Measurements from ENCODE around the gene ZFP82. TPM values are rescaled to one million over a fixed set of nuclear protein-coding genes. Genes with fewer than 3 reads are reported as not detected.

ZFP82 gene
- total RNA-seq, 1 experiment from 2014 or later, result 0.36 TPM

GRCh38 chr19:36373638-36374156 lies 44.7 kb downstream of the ZFP82 start:
- no peaks in the 10 kb centered on the region for H3K36me3 ChIP-seq (ENCODE audit: low read depth, low read length)
- H3K9me2 ChIP-seq (replicated peaks; ENCODE audit: low read length), result no peaks in the 10 kb centered on the region
- POLR2A ChIA-PET (ENCODE audit: unreplicated experiment), result interaction anchor here (0.5 kb wide), 1 partner anchor 149 kb away, joined by 7 read pairs; no protein-coding TSS in a partner anchor
- H3K9ac ChIP-seq (ENCODE audit: low read length), result no peak overlapping the region
- no peak for DNase-seq
- H3K9me3 ChIP-seq (ENCODE audit: low read length), result no peaks in the 10 kb centered on the region
- H3K4me2 ChIP-seq (ENCODE audit: low read length), result no peak overlapping the region
- no peak for ATAC-seq
- BruUV-seq (replicated peaks), result no TSS peak
- peaks cover 7% of the 10 kb centered on the region; the same call in 1 of the 2 replicates for H3K4me1 ChIP-seq (ENCODE audit: insufficient read depth, low read length)
- CTCF ChIA-PET, result no interaction called here
- H3K27ac ChIP-seq (ENCODE audit: low read length), result no peak overlapping the region
- H3K4me3 ChIP-seq (ENCODE audit: low read length), result no peak overlapping the region
- H2AFZ ChIP-seq (ENCODE audit: low read length), result no peak overlapping the region
- intact Hi-C loops (cut with micrococcal nuclease), result no loop called here
- H3K79me2 ChIP-seq (ENCODE audit: low read length), result no peaks in the 10 kb centered on the region
- no peaks in the 10 kb centered on the region for H3K27me3 ChIP-seq (ENCODE audit: low read length)
- H4K20me1 ChIP-seq (ENCODE audit: low read length), result no peaks in the 10 kb centered on the region
- H3F3A ChIP-seq (ENCODE audit: low read length, unreplicated experiment), result no peaks in the 10 kb centered on the region
- TF ChIP-seq EZH2phosphoT487 (IDR thresholded peaks at IDR 0.05; ENCODE audit: borderline replicate concordance, low read length), result no peak
- no peak for TF ChIP-seq CTCF (conservative IDR thresholded peaks at IDR 0.05; ENCODE audit: low read depth, low read length)
- TF ChIP-seq EZH2 (IDR thresholded peaks at IDR 0.05; ENCODE audit: low read length, unreplicated experiment), result no peak

- no peak for TF ChIP-seq CTCF (conservative IDR thresholded peaks at IDR 0.05; ENCODE audit: low read depth, low read length)
- TF ChIP-seq EZH2 (IDR thresholded peaks at IDR 0.05; ENCODE audit: low read length, unreplicated experiment), result no peak
- no peak for TF ChIP-seq EZH2phosphoT487 (IDR thresholded peaks at IDR 0.05; ENCODE audit: borderline replicate concordance, low read length)
- no TSS peak for BruUV-seq (replicated peaks)
- Histone ChIP-seq H3K79me2 (ENCODE audit: low read length) (no peaks in the 10 kb centered on the region), H2AFZ (ENCODE audit: low read length) (no peak overlapping the region), H3K9me3 (ENCODE audit: low read length) (no peaks in the 10 kb centered on the region), H3K4me2 (ENCODE audit: low read length) (no peak overlapping the region), H3K27ac (ENCODE audit: low read length) (no peak overlapping the region), H3K9me2 (replicated peaks; ENCODE audit: low read length) (no peaks in the 10 kb centered on the region), H3K9ac (ENCODE audit: low read length) (no peak overlapping the region), H3F3A (ENCODE audit: low read length, unreplicated experiment) (no peaks in the 10 kb centered on the region), H3K27me3 (ENCODE audit: low read length) (no peaks in the 10 kb centered on the region), H3K4me1 (ENCODE audit: insufficient read depth, low read length) (no peaks in the 10 kb centered on the region), H3K4me3 (ENCODE audit: low read length) (no peak overlapping the region), H4K20me1 (ENCODE audit: low read length) (no peaks in the 10 kb centered on the region), H3K36me3 (ENCODE audit: low read depth, low read length) (no peaks in the 10 kb centered on the region; the same call in 1 of the 2 replicates)
- POLR2A ChIA-PET (ENCODE audit: unreplicated experiment), result no interaction called here
- CTCF ChIA-PET, result no interaction called here
- DNase-seq, result no peak
- no peak for ATAC-seq
- intact Hi-C loops (cut with micrococcal nuclease), result no loop called here
Measured at GRCh38 chr19:36371886-36372285, 46.6 kb downstream of the ZFP82 start.

GRCh38 chr19:36363845-36364244 lies 54.6 kb downstream of the ZFP82 start:
- Histone ChIP-seq H3K9me2 (replicated peaks; ENCODE audit: low read length) (no peaks in the 10 kb centered on the region), H3K4me1 (ENCODE audit: insufficient read depth, low read length) (no peaks in the 10 kb centered on the region), H3K36me3 (ENCODE audit: low read depth, low read length) (peaks cover 27% of the 10 kb centered on the region), H4K20me1 (ENCODE audit: low read length) (no peaks in the 10 kb centered on the region), H3K9ac (ENCODE audit: low read length) (no peak overlapping the region), H3K4me3 (ENCODE audit: low read length) (no peak overlapping the region), H3F3A (ENCODE audit: low read length, unreplicated experiment) (no peaks in the 10 kb centered on the region), H3K79me2 (ENCODE audit: low read length) (no peaks in the 10 kb centered on the region), H3K27ac (ENCODE audit: low read length) (no peak overlapping the region), H3K27me3 (ENCODE audit: low read length) (no peaks in the 10 kb centered on the region), H3K4me2 (ENCODE audit: low read length) (no peak overlapping the region), H2AFZ (ENCODE audit: low read length) (no peak overlapping the region), H3K9me3 (ENCODE audit: low read length) (no peaks in the 10 kb centered on the region)
- DNase-seq (no peak), ATAC-seq (no peak)
- TF ChIP-seq EZH2phosphoT487 (IDR thresholded peaks at IDR 0.05; ENCODE audit: borderline replicate concordance, low read length) (no peak), EZH2 (IDR thresholded peaks at IDR 0.05; ENCODE audit: low read length, unreplicated experiment) (no peak), CTCF (conservative IDR thresholded peaks at IDR 0.05; ENCODE audit: low read depth, low read length) (no peak)
- BruUV-seq (replicated peaks), result no TSS peak
- CTCF ChIA-PET, result no interaction called here
- POLR2A ChIA-PET (ENCODE audit: unreplicated experiment), result no interaction called here
- intact Hi-C loops (cut with micrococcal nuclease), result no loop called here

Data from PC-3 (cell line).